Gastroesophageal sphincter (tissue), 3 donors: ENCODE results near the gene ESYT3.

Experiments used
- POLR2A ChIP-seq, 2 donors: fragments of 450-650 bp; IDR thresholded peaks; one replicate each; pipeline ENCODE4 v1.6.1; 2017; ENCODE audit warnings: antibody characterized with exemption in 2 of 2, mild to moderate bottlenecking in 2 of 2, moderate library complexity in 1 of 2
- TF ChIP-seq, protein P1 (sequence below), 4 experiments: fragments of 200-600 bp in 2 of 4; fragments of 450-650 bp in 2 of 4; sonication (generic) in 1 of 4; IDR thresholded peaks; one replicate each; pipeline ENCODE4 v1.5.1; 2017 to 2019; ENCODE audit warnings: antibody characterized with exemption in 4 of 4, mild to moderate bottlenecking in 2 of 4, moderate library complexity in 2 of 4

- TF ChIP-seq POLR2A (IDR thresholded peaks at IDR 0.05) = no peak
- TF ChIP-seq, protein P1, sequence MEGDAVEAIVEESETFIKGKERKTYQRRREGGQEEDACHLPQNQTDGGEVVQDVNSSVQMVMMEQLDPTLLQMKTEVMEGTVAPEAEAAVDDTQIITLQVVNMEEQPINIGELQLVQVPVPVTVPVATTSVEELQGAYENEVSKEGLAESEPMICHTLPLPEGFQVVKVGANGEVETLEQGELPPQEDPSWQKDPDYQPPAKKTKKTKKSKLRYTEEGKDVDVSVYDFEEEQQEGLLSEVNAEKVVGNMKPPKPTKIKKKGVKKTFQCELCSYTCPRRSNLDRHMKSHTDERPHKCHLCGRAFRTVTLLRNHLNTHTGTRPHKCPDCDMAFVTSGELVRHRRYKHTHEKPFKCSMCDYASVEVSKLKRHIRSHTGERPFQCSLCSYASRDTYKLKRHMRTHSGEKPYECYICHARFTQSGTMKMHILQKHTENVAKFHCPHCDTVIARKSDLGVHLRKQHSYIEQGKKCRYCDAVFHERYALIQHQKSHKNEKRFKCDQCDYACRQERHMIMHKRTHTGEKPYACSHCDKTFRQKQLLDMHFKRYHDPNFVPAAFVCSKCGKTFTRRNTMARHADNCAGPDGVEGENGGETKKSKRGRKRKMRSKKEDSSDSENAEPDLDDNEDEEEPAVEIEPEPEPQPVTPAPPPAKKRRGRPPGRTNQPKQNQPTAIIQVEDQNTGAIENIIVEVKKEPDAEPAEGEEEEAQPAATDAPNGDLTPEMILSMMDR (IDR thresholded peaks at IDR 0.05) = no peak
Observed at GRCh38 chr3:138443091-138443490, 8.7 kb downstream of the ESYT3 start.
